Endothelial cell (in vitro differentiated cells): Measurements from ENCODE around the gene CD300LB. TPM values are rescaled to one million over a fixed set of nuclear protein-coding genes. Genes with fewer than 3 reads are reported as not detected.

Experiments used
- DNase-seq: peaks from one replicate; pipeline ENCODE4 v3.0.0; 2021; ENCODE audit warnings: low spot score
- H3K27ac Mint-ChIP-seq: one replicate; pipeline ENCODE4 v1.8.0; 2021; ENCODE audit warnings: mixed read lengths, inconsistent platforms; ENCODE audit not compliant: unreplicated experiment
- H3K27me3 Mint-ChIP-seq: one replicate; pipeline ENCODE4 v1.8.0; 2021; ENCODE audit warnings: mild to moderate bottlenecking, moderate library complexity, mixed read lengths, inconsistent platforms; ENCODE audit not compliant: unreplicated experiment
- H3K36me3 Mint-ChIP-seq: one replicate; pipeline ENCODE4 v1.8.0; 2021; ENCODE audit warnings: mild to moderate bottlenecking, low read depth, mixed read lengths, inconsistent platforms; ENCODE audit not compliant: unreplicated experiment
- H3K4me1 Mint-ChIP-seq: one replicate; pipeline ENCODE4 v1.8.0; 2021; ENCODE audit warnings: mild to moderate bottlenecking, mixed read lengths, inconsistent platforms; ENCODE audit not compliant: unreplicated experiment
- H3K4me3 Mint-ChIP-seq: one replicate; pipeline ENCODE4 v1.8.0; 2021; ENCODE audit warnings: mild to moderate bottlenecking, mixed read lengths, inconsistent platforms; ENCODE audit not compliant: unreplicated experiment
- H3K9me3 Mint-ChIP-seq: one replicate; pipeline ENCODE4 v1.8.0; 2021; ENCODE audit warnings: mixed read lengths, inconsistent platforms; ENCODE audit not compliant: unreplicated experiment
- total RNA-seq: library from RNA; stranded (reverse); fragmentation: NEBNext Ultra II Directional; extraction: Animal tissue kit (Norgen Biotek cat#: 25700); gene quantifications from one replicate; pipeline ENCODE4 v1.2.1, GENCODE V29; 2021; ENCODE audit not compliant: unreplicated experiment
- TF ChIP-seq, protein P1 (sequence below): fragments of 200-600 bp; sonication (generic); IDR thresholded peaks from one replicate; pipeline ENCODE4 v1.5.0; 2021; ENCODE audit warnings: antibody characterized with exemption; ENCODE audit not compliant: unreplicated experiment

Gene CD300LB
- total RNA-seq, 1 donor from 2014 or later = not detected

DNA sequence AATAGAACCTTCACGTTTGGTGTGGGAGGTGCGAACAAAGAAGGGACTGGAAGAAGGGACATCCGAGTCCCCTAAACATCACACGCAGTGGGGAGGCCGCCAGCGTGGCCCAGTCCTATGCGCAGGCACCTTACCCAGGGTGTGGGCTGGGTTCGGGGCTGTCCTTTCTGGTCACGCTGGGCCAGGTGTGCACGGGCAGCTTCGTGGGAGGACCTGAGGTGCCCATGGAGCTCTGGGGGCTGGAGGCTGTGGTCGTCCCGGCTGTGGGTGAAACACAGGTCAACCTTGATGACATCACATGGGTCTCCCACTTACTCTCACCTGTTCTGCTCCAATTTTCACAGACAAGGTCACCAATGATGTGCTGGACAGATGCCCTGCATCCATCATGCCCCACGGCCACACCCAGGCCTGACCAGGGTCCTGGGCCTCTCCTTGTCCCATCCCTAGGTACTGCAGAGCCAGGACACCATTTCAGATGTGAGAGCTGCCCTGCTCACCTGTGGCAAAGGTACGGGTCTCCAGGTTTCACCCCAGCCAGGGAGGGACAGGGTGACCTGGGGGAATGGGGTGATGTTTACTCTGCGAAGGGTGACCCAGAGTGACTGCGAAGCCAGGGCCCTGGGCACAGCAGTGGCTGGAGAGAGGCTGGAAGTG, 11.6 kb upstream of the CD300LB start:
- Mint-ChIP-seq H3K27me3 (peaks cover 14% of the 10 kb centered on the region), H3K27ac (no peak overlapping the region), H3K9me3 (no peaks in the 10 kb centered on the region), H3K36me3 (no peaks in the 10 kb centered on the region), H3K4me1 (peaks cover under 1% of the 10 kb centered on the region), H3K4me3 (no peak overlapping the region)
- DNase-seq = no peak
- TF ChIP-seq, protein P1, sequence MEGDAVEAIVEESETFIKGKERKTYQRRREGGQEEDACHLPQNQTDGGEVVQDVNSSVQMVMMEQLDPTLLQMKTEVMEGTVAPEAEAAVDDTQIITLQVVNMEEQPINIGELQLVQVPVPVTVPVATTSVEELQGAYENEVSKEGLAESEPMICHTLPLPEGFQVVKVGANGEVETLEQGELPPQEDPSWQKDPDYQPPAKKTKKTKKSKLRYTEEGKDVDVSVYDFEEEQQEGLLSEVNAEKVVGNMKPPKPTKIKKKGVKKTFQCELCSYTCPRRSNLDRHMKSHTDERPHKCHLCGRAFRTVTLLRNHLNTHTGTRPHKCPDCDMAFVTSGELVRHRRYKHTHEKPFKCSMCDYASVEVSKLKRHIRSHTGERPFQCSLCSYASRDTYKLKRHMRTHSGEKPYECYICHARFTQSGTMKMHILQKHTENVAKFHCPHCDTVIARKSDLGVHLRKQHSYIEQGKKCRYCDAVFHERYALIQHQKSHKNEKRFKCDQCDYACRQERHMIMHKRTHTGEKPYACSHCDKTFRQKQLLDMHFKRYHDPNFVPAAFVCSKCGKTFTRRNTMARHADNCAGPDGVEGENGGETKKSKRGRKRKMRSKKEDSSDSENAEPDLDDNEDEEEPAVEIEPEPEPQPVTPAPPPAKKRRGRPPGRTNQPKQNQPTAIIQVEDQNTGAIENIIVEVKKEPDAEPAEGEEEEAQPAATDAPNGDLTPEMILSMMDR = no peak

DNA sequence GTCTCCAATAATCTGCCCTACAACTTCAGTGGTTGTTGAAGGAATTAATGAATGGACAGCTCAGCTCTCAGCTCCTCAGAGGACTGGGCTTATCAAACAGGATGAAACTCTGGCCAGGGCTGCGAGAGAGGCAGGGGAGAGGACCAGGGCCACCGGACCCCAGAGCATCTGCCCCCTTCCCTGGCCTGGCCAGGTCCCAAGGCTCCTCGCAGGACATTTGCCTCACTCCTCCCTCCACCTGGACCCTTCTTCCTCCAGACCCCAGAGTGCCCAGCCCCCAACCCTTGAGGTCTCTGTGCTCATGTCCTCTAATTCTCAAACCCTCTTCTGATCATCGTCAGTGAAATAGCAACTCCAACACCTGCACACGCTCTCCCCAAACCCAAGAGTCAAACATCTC, 10.9 kb upstream of the CD300LB start:
- H3K27ac Mint-ChIP-seq = no peak overlapping the region
- TF ChIP-seq, protein P1 = no peak
- no peak overlapping the region for H3K4me3 Mint-ChIP-seq
- H3K4me1 Mint-ChIP-seq = no peaks in the 10 kb centered on the region
- no peak for DNase-seq
- H3K27me3 Mint-ChIP-seq = peaks cover 15% of the 10 kb centered on the region
- no peaks in the 10 kb centered on the region for H3K9me3 Mint-ChIP-seq
- H3K36me3 Mint-ChIP-seq = no peaks in the 10 kb centered on the region

DNA sequence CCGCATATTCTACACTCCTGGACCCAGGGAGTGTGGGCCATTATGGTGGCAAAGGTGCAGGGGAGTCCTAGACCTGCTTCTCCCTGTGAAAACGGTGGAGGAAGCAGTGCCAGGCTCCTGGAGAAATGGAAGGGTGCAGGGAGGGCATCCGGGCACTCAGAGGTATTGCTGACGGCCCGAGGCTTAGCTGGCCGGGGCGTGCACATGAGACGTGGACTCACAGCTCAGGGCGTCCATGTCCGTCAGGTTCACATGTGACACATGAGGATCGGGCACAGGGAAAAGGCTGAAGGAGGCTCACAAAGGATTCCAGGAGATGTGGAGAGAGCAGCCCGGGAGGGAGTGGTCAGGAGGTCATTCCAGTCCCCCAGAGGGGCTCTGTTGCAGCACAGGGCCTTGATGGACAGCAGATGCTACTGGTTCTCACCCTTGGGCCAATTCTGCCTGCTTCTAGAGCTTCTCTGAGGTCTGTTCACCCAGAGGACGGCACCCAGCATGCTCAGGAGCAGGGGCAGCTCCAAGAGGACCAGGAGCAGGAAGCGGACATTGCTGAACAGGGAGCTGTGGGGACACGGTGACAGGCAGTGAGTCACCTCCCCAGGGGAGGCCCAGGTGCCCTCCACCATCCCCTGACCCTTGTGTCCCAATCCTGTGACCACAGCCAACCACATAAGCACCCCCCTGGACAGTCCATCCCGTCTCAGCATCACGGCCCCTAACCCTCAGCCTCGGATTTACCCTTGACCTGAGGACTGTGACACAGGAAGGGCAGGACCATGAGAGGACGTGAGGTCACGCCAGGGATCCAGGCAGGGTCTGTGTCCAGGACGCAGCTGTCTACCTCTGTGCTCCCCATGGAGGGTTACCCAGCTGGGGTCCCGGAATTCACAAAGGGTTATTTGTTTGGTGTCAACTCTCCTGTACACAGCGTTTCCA, 10.2 kb upstream of the CD300LB start:
- Mint-ChIP-seq H3K4me3 (no peak overlapping the region), H3K4me1 (no peaks in the 10 kb centered on the region), H3K27ac (no peak overlapping the region), H3K36me3 (no peaks in the 10 kb centered on the region), H3K27me3 (peaks cover 16% of the 10 kb centered on the region), H3K9me3 (no peaks in the 10 kb centered on the region)
- TF ChIP-seq, protein P1 = no peak
- no peak for DNase-seq

DNA sequence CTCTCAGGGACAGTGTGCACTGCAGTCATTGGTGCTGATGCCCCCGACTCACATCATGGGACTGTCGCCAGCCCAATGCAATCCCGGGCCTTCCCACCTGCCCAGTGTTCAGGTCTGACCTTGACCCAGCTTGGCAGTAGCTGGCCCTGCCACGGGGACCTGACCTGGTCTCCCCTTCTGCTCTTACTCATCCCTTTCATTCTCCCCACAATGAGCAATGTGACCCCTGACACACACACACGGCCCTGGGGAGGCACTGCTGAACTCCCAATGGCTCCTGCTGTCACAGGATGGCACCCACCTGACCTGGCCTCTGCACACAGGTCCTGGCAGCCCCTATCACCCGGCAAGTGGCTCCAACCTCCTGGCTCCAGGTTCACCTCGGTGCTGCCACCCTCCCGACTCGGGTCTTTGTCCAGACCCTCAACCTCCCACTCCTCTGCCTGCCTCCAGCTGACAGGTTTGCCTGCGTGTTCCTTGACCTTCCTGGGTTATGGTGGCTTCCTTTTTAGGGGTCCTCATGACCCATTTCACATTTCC, 8.1 kb upstream of the CD300LB start:
- Mint-ChIP-seq H3K27me3 (peaks cover 8% of the 10 kb centered on the region), H3K9me3 (no peaks in the 10 kb centered on the region), H3K36me3 (no peaks in the 10 kb centered on the region), H3K4me1 (no peaks in the 10 kb centered on the region), H3K4me3 (no peak overlapping the region), H3K27ac (no peak overlapping the region)
- TF ChIP-seq, protein P1 = no peak
- DNase-seq = no peak

DNA sequence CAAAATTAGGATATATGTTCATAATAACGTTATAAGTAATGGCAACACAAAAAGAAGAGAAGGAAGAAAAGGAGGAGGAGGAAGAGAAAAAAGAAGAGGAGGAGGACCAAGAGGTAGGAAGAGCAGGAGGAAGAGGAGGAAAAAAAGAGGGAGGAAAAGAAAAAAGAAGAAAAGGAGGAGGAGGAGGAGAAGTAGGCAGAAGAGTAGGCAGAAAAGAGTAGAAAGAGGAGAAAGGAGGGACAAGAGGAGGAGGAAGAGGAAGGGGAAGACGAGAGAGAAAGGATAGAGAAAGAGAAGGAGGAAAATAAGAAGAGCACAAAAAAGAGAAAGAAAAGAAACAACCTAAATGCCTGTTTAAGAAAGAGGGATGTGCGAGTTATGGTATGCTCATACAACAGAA, 5.6 kb upstream of the CD300LB start:
- Mint-ChIP-seq H3K36me3 (no peaks in the 10 kb centered on the region), H3K4me3 (no peak overlapping the region), H3K27me3 (peaks cover 5% of the 10 kb centered on the region), H3K9me3 (no peaks in the 10 kb centered on the region), H3K4me1 (no peaks in the 10 kb centered on the region), H3K27ac (no peak overlapping the region)
- TF ChIP-seq, protein P1 = no peak
- DNase-seq = no peak
